Measurements from ENCODE around the gene RASD2. TPM values are rescaled to one million over a fixed set of nuclear protein-coding genes. Genes with fewer than 3 reads are reported as not detected.

RASD2 gene
- total and polyA plus RNA-seq, 9 donors, result 2.9 to 22.5 (median 12.0) TPM

DNA sequence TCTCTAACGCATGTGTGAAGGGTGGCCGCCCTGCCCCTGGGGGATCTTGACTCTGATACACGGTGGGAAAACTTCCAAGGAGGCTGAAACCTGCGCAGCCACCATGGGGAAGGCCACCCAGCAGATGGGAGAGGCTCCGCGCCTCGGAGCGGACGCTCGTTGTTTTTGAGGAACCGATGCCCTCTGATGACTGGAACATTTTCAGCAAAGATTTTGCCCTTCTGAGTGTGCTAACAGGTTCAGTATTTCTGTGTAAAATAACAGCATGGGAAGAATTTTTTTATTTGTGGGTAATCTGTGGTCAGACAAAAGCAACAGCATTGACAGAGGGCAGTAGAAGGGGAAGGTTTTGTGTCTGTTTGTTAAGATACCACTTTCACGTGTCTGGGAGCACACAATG, 59.8 kb downstream of the RASD2 start:
- H3K4me1 ChIP-seq (ENCODE audit: control insufficient read depth, insufficient read depth, low read length), result peaks cover 27% of the 10 kb centered on the region
- no peaks in the 10 kb centered on the region for H3K9me3 ChIP-seq (replicated peaks; ENCODE audit: control insufficient read depth, low read depth, low read length)
- whole genome bisulfite sequencing (ENCODE audit: insufficient coverage), result 76% methylated on average over 11 of the region's 12 CpGs
- H3K27me3 ChIP-seq (ENCODE audit: control insufficient read depth, insufficient read depth, low read length), result no peaks in the 10 kb centered on the region
- no peak overlapping the region for H3K27ac ChIP-seq (ENCODE audit: low read length)
- DNase-seq, result no peak
- no peaks in the 10 kb centered on the region for H3K36me3 ChIP-seq (ENCODE audit: control insufficient read depth, insufficient read depth, low read length)
- H3K4me3 ChIP-seq (ENCODE audit: low read length), result no peak overlapping the region

DNA sequence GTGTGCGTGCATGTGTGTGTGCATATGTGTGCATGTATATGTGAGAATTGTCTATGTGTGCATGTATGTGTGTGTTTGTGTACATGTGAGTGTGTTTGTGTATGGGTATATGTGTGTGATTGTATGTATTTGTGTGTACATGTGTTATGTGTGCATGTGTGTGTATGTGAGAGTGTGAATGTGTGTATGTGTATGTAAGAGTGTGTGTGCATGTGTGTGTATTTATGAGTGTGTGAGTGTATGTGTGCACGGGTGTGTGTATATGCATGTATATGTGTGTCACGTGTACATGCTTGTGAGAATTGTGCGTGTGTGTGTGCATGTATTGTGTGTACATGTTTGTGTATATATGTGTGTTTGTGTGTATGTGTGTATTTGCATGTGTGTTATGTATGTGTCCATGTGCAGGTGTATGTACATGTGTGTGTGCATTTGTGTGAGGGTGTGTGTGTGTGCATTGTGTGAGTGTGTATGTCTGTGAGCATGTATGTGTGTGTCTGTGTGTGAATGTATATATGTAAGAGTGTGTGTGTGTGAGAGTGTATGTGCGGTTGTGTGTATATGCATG, 60.5 kb downstream of the RASD2 start:
- no peaks in the 10 kb centered on the region for H3K27me3 ChIP-seq (ENCODE audit: control insufficient read depth, insufficient read depth, low read length)
- no peak overlapping the region for H3K27ac ChIP-seq (ENCODE audit: low read length)
- no peak overlapping the region for H3K4me3 ChIP-seq (ENCODE audit: low read length)
- H3K9me3 ChIP-seq (replicated peaks; ENCODE audit: control insufficient read depth, low read depth, low read length), result no peaks in the 10 kb centered on the region
- 97% methylated on average over 5 of the region's 5 CpGs for WGBS (ENCODE audit: insufficient coverage)
- H3K4me1 ChIP-seq (ENCODE audit: control insufficient read depth, insufficient read depth, low read length), result peaks cover 33% of the 10 kb centered on the region
- no peaks in the 10 kb centered on the region for H3K36me3 ChIP-seq (ENCODE audit: control insufficient read depth, insufficient read depth, low read length)
- no peak for DNase-seq

DNA sequence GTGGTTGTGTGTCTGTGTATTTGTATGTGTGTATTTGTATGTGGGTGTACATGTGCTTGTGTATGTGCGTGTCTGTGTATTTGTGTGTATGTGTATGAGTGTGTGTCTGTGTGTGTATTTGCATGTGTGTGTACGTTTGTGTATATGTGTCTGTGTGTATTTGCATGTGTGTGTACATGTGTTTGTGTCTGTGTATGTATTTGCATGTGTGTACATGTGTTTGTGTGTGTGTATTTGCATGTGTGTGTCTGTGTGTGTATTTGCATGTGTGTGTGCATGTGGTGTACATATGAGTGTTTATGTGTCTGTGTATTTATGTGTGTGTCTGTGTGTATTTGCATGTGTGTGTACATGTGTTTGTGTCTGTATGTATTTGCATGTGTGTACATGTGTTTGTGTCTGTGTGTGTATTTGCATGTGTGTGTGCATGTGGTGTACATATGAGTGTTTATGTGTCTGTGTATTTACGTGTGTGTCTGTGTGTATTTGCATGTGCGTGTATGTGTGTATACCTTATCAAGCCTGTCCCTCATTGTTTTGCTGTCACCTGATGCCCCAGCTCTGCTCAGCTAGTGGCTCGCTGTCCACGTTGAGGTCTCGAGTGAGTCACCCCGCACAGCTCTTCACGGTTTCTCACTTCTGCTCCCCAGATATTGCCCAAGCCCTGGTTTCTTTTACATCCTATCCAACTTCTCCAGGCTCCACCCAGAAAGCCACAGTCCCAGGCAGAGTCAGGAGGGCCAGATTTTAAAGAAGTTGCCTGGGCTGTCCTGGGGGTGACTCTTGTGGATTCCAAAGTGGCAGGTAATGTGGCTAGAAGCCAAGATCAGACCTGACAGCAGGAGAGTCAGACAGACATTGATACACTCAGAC, 61.3 kb downstream of the RASD2 start:
- 49% methylated on average over 7 of the region's 9 CpGs for WGBS (ENCODE audit: insufficient coverage)
- H3K4me1 ChIP-seq (ENCODE audit: control insufficient read depth, insufficient read depth, low read length), result peaks cover 39% of the 10 kb centered on the region
- no peak overlapping the region for H3K27ac ChIP-seq (ENCODE audit: low read length)
- no peaks in the 10 kb centered on the region for H3K9me3 ChIP-seq (replicated peaks; ENCODE audit: control insufficient read depth, low read depth, low read length)
- no peaks in the 10 kb centered on the region for H3K36me3 ChIP-seq (ENCODE audit: control insufficient read depth, insufficient read depth, low read length)
- no peaks in the 10 kb centered on the region for H3K27me3 ChIP-seq (ENCODE audit: control insufficient read depth, insufficient read depth, low read length)
- no peak overlapping the region for H3K4me3 ChIP-seq (ENCODE audit: low read length)
- no peak for DNase-seq

Other genes with a start within 250 kb of the RASD2 start
- gene TOM1, start 240.9 kb upstream of the RASD2 start, total RNA-seq, result 25.6 TPM
- gene TOM1, start 240.9 kb upstream of the RASD2 start, polyA plus RNA-seq (ENCODE audit: insufficient read depth in 1 of 8, insufficient read length in 8 of 8, low replicate concordance in 1 of 8), result 10 to 100 TPM; 26.8 to 34.9 (median 30.8) TPM
- gene HMOX1, start 159.7 kb upstream of the RASD2 start, total RNA-seq, result 11.5 TPM
- gene HMOX1, start 159.7 kb upstream of the RASD2 start, polyA plus RNA-seq (ENCODE audit: insufficient read depth in 1 of 8, insufficient read length in 8 of 8, low replicate concordance in 1 of 8), result 10 to 100 TPM; 15.3 to 36.0 (median 26.6) TPM
- 22.8 TPM for gene MCM5, start 140.7 kb upstream of the RASD2 start, total RNA-seq
- gene MCM5, start 140.7 kb upstream of the RASD2 start, polyA plus RNA-seq (ENCODE audit: insufficient read depth in 1 of 8, insufficient read length in 8 of 8, low replicate concordance in 1 of 8), result 10 to 100 TPM; 29.1 to 46.9 (median 37.1) TPM
- 268 TPM for gene MB, start 76.5 kb downstream of the RASD2 start, total RNA-seq
- gene MB, start 76.5 kb downstream of the RASD2 start, polyA plus RNA-seq (ENCODE audit: insufficient read depth in 1 of 8, insufficient read length in 8 of 8, low replicate concordance in 1 of 8), result 100 to 1,000 TPM; 236 to 415 (median 329) TPM
- 2.6 TPM for gene APOL6, start 107.6 kb downstream of the RASD2 start, total RNA-seq
- 1 to 10 TPM in 7 of 8 donors, under 1 TPM in 1; 0.86 to 2.4 (median 1.9) TPM for gene APOL6, start 107.6 kb downstream of the RASD2 start, polyA plus RNA-seq (ENCODE audit: insufficient read depth in 1 of 8, insufficient read length in 8 of 8, low replicate concordance in 1 of 8)
- gene APOL5, start 177.0 kb downstream of the RASD2 start, total RNA-seq, result 1.1 TPM
- gene APOL5, start 177.0 kb downstream of the RASD2 start, polyA plus RNA-seq (ENCODE audit: insufficient read depth in 1 of 8, insufficient read length in 8 of 8, low replicate concordance in 1 of 8), result 1 to 10 TPM; 1.2 to 2.1 (median 1.8) TPM

Measured in muscle of leg (tissue), 11 donors.